ENCODE results near the gene MBLAC2.

Gene MBLAC2

GRCh38 chr5:90461288-90461687 lies 13.3 kb downstream of the MBLAC2 start:
- no peak for DNase-seq (ENCODE audit: low spot score)

- DNase-seq (ENCODE audit: low spot score) = no peak
These were observed 27.6 kb downstream of the MBLAC2 start for GRCh38 chr5:90446961-90447360.

GRCh38 chr5:90440644-90441043 lies 33.9 kb downstream of the MBLAC2 start:
- DNase-seq (ENCODE audit: low spot score) = no peak

- DNase-seq (ENCODE audit: low spot score) = no peak
These were observed 36.5 kb downstream of the MBLAC2 start for GRCh38 chr5:90438100-90438499.

- no peak for DNase-seq (ENCODE audit: low spot score)
These were observed 36.9 kb downstream of the MBLAC2 start for GRCh38 chr5:90437663-90438062.

GRCh38 chr5:90434116-90434714 lies 40.4 kb downstream of the MBLAC2 start:
- DNase-seq (ENCODE audit: low spot score) = peak; percentile 74

- DNase-seq (ENCODE audit: low spot score) = no peak
These were observed 50.3 kb downstream of the MBLAC2 start for GRCh38 chr5:90424245-90424644.

- peak; percentile 8 for DNase-seq (ENCODE audit: low spot score)
These were observed 53.4 kb downstream of the MBLAC2 start for GRCh38 chr5:90421136-90421535.

GRCh38 chr5:90418214-90418613 lies 56.4 kb downstream of the MBLAC2 start:
- no peak for DNase-seq (ENCODE audit: low spot score)

GRCh38 chr5:90410178-90410762 lies 64.3 kb downstream of the MBLAC2 start:
- peak; percentile 16 for DNase-seq (ENCODE audit: low spot score)

- peak; percentile 98 for DNase-seq (ENCODE audit: low spot score)
These were observed 65.0 kb downstream of the MBLAC2 start, which contains the start of gene CETN3 for GRCh38 chr5:90409318-90410177. Gene CETN3 (minus strand): TSS chr5:90409756. CDS start chr5:90409661, 95 bp downstream.

GRCh38 chr5:90408571-90409317 lies 65.8 kb downstream of the MBLAC2 start:
- no peak for DNase-seq (ENCODE audit: low spot score)
